Liver (tissue), 9 donors: Measurements from ENCODE around the gene CYSRT1. TPM values are rescaled to one million over a fixed set of nuclear protein-coding genes. Genes with fewer than 3 reads are reported as not detected.

Experiments
- DNase-seq: peaks from one replicate; pipeline ENCODE4 v3.0.0-alpha.2; 2017; ENCODE audit warnings: low spot score
- H3K27ac ChIP-seq, 2 donors: one replicate each; pipeline ENCODE4 v1.7.0; 2013; ENCODE audit warnings: inconsistent platforms in 2 of 2, low read length in 2 of 2, control low read depth in 1 of 2, low read depth in 1 of 2, mild to moderate bottlenecking in 1 of 2
- H3K27me3 ChIP-seq, 4 donors: one replicate each; pipeline versions ENCODE4 v1.6.1 to v1.7.0; 2013; ENCODE audit warnings: low read length in 3 of 4, inconsistent platforms in 1 of 4, mild to moderate bottlenecking in 1 of 4, moderate library complexity in 1 of 4; ENCODE audit not compliant: control insufficient read depth in 4 of 4, insufficient read depth in 4 of 4
- H3K36me3 ChIP-seq, 4 donors: one replicate each; pipeline versions ENCODE4 v1.6.1 to v1.7.0; 2013; ENCODE audit warnings: low read length in 3 of 4, mild to moderate bottlenecking in 3 of 4, low read depth in 1 of 4, moderate library complexity in 1 of 4; ENCODE audit not compliant: control insufficient read depth in 4 of 4, insufficient read depth in 3 of 4
- H3K4me1 ChIP-seq, 4 donors: one replicate each; pipeline versions ENCODE4 v1.6.1 to v1.7.0; 2013; ENCODE audit warnings: low read length in 3 of 4, mild to moderate bottlenecking in 3 of 4, moderate library complexity in 1 of 4; ENCODE audit not compliant: control insufficient read depth in 4 of 4, insufficient read depth in 4 of 4
- H3K4me3 ChIP-seq, 3 donors: one replicate each; pipeline versions ENCODE4 v1.6.1 to v1.7.0; 2013; ENCODE audit warnings: low read length in 3 of 3, control low read depth in 1 of 3, low read depth in 1 of 3, mild to moderate bottlenecking in 1 of 3
- H3K9ac ChIP-seq, 2 donors: one replicate each; pipeline ENCODE4 v1.7.0; 2013; ENCODE audit warnings: low read length in 2 of 2, mild to moderate bottlenecking in 2 of 2, moderate library complexity in 2 of 2, control low read depth in 1 of 2, low read depth in 1 of 2
- H3K9me3 ChIP-seq, 4 donors: one replicate each; pipeline versions ENCODE4 v1.6.1 to v1.7.0; 2013; ENCODE audit warnings: low read length in 3 of 4; ENCODE audit not compliant: control insufficient read depth in 4 of 4
- EGR1 ChIP-seq, 2 donors: IDR thresholded peaks; 2 replicates each; pipeline ENCODE4 v1.6.1; 2016 to 2018; ENCODE audit warnings: antibody characterized with exemption in 2 of 2, low read depth in 2 of 2
- FOXA1 ChIP-seq: IDR thresholded peaks from 2 replicates; pipeline ENCODE4 v1.6.1; 2016; ENCODE audit warnings: antibody characterized with exemption
- FOXA2 ChIP-seq: IDR thresholded peaks from 2 replicates; pipeline ENCODE4 v1.6.1; 2016; ENCODE audit warnings: antibody characterized with exemption
- GABPA ChIP-seq, 2 donors: IDR thresholded peaks in 1 of 2; conservative IDR thresholded peaks in 1 of 2; 2 replicates each; pipeline ENCODE4 v1.6.1; 2016; ENCODE audit warnings: antibody characterized with exemption in 2 of 2, mild to moderate bottlenecking in 1 of 2, moderate library complexity in 1 of 2
- HNF4A ChIP-seq, 2 donors: conservative IDR thresholded peaks; 2 replicates each; pipeline ENCODE4 v1.6.1; 2016; ENCODE audit warnings: antibody characterized with exemption in 2 of 2, mild to moderate bottlenecking in 2 of 2
- HNF4G ChIP-seq: IDR thresholded peaks from 2 replicates; pipeline ENCODE4 v1.6.1; 2016; ENCODE audit warnings: antibody characterized with exemption
- JUND ChIP-seq, 2 donors: IDR thresholded peaks; 2 replicates each; pipeline ENCODE4 v1.6.1; 2016; ENCODE audit warnings: antibody characterized with exemption in 2 of 2
- RAD21 ChIP-seq, 2 donors: IDR thresholded peaks; 2 replicates each; pipeline ENCODE4 v1.6.1; 2016; ENCODE audit warnings: antibody characterized with exemption in 2 of 2, mild to moderate bottlenecking in 2 of 2
- RXRA ChIP-seq, 2 donors: IDR thresholded peaks; 2 replicates each; pipeline ENCODE4 v1.6.1; 2017 to 2018; ENCODE audit warnings: antibody characterized with exemption in 2 of 2, mild to moderate bottlenecking in 1 of 2
- SP1 ChIP-seq: IDR thresholded peaks from 2 replicates; pipeline ENCODE4 v1.6.1; 2018; ENCODE audit warnings: antibody characterized with exemption, mild to moderate bottlenecking
- TAF1 ChIP-seq: conservative IDR thresholded peaks from 2 replicates; pipeline ENCODE4 v1.6.1; 2016; ENCODE audit warnings: antibody characterized with exemption, mild to moderate bottlenecking
- YY1 ChIP-seq: IDR thresholded peaks from 2 replicates; pipeline ENCODE4 v1.6.1; 2016; ENCODE audit warnings: antibody characterized with exemption, mild to moderate bottlenecking
- WGBS: extraction: QIAGEN DNeasy Blood & Tissue Kit; methylation state at CpG from one replicate; pipeline ENCODE4 v1.1.7; 2013; 5-methylcytosine and 5-hydroxymethylcytosine counted together
- polyA plus RNA-seq, 2 donors: library from polyadenylated mRNA; stranded (reverse) in 1 of 2; unstranded in 1 of 2; fragments of 200-250 nt in 1 of 2; fragments of >200 nt in 1 of 2; fragmentation: Nextera tagmentation in 1 of 2; extraction: Ambion mirVana in 1 of 2; gene quantifications; one replicate each; pipeline versions ENCODE4 v1.2.1 to v1.2.3, GENCODE V29; 2013 to 2015
- total RNA-seq, 2 donors: library from RNA; depleted of rRNA; stranded (reverse); fragments of >200 nt; gene quantifications; one replicate each; pipeline ENCODE4 v1.2.3, GENCODE V29; 2014
- TF ChIP-seq, protein P1 (sequence below): fragments of 150-350 bp; IDR thresholded peaks from 2 replicates; pipeline ENCODE4 v1.5.1; 2017; ENCODE audit warnings: improper control_type of control experiment, low read depth, low read length; ENCODE audit not compliant: missing input control
- TF ChIP-seq, protein P2 (sequence below): IDR thresholded peaks from 2 replicates; pipeline ENCODE4 v1.6.1; 2016; ENCODE audit warnings: antibody characterized with exemption
- TF ChIP-seq, protein P3 (sequence below): IDR thresholded peaks from 2 replicates; pipeline ENCODE4 v1.6.1; 2016; ENCODE audit warnings: antibody characterized with exemption
- TF ChIP-seq, protein P4 (sequence below): IDR thresholded peaks from 2 replicates; pipeline ENCODE4 v1.6.1; 2016; ENCODE audit warnings: antibody characterized with exemption, mild to moderate bottlenecking
- TF ChIP-seq, protein P5 (sequence below): IDR thresholded peaks from 2 replicates; pipeline ENCODE4 v1.6.1; 2016; ENCODE audit warnings: antibody characterized with exemption
- donor health status: healthy.
- donor health status: healthy.
- donor health status: healthy.
- donor health status: healthy.
- donor health status: healthy.

CYSRT1 gene
- total and polyA plus RNA-seq, 4 donors, result 0.14 to 0.50 (median 0.20) TPM

DNA sequence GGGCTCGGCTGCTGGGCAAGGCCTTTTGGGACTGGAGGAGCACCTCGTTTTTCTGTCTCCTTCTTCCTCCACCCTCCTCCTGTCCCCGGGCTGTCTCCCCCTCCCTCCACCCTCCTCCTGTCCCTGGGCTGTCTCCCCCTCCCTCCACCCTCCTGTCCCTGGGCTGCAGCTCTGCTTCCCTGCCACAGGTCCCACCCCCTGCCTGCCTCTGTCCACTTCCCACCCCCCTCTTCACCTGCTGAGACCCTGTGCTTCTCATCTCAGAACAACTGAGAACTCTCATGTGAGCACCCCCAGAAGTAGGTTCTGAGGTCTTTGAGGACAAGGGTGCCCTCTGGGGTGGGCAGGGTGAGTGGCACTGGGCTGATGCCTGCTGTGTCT, 46.7 kb downstream of the CYSRT1 start:
- 67% methylated on average over 3 of the region's 3 CpGs for WGBS

More for the DNA sequence above, 46.7 kb downstream of the CYSRT1 start:
- Histone ChIP-seq H3K9ac (no peak overlapping the region), H3K9me3 (no peaks in the 10 kb centered on the region), H3K27me3 (no peaks in the 10 kb centered on the region), H3K36me3 (peaks cover 0 to 14% (median 4%) of the 10 kb centered on the region in 4 donors), H3K4me3 (no peak overlapping the region), H3K27ac (no peak overlapping the region), H3K4me1 (peaks cover 12 to 59% (median 29%) of the 10 kb centered on the region in 4 donors)
- TF ChIP-seq EGR1 (IDR thresholded peaks at IDR 0.05; ENCODE audit: low read depth in 2 of 2), result no peak
- TF ChIP-seq, protein P1, sequence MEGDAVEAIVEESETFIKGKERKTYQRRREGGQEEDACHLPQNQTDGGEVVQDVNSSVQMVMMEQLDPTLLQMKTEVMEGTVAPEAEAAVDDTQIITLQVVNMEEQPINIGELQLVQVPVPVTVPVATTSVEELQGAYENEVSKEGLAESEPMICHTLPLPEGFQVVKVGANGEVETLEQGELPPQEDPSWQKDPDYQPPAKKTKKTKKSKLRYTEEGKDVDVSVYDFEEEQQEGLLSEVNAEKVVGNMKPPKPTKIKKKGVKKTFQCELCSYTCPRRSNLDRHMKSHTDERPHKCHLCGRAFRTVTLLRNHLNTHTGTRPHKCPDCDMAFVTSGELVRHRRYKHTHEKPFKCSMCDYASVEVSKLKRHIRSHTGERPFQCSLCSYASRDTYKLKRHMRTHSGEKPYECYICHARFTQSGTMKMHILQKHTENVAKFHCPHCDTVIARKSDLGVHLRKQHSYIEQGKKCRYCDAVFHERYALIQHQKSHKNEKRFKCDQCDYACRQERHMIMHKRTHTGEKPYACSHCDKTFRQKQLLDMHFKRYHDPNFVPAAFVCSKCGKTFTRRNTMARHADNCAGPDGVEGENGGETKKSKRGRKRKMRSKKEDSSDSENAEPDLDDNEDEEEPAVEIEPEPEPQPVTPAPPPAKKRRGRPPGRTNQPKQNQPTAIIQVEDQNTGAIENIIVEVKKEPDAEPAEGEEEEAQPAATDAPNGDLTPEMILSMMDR, result no peak
- TF ChIP-seq FOXA1, result no peak
- no peak for TF ChIP-seq TAF1
- no peak for TF ChIP-seq GABPA (IDR thresholded peaks at IDR 0.05 in 1 of 2, conservative IDR thresholded peaks at IDR 0.05 in 1 of 2)
- TF ChIP-seq, protein P2, sequence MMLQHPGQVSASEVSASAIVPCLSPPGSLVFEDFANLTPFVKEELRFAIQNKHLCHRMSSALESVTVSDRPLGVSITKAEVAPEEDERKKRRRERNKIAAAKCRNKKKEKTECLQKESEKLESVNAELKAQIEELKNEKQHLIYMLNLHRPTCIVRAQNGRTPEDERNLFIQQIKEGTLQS, result no peak
- TF ChIP-seq JUND (IDR thresholded peaks at IDR 0.05), result no peak
- TF ChIP-seq FOXA2, result no peak
- no peak for TF ChIP-seq RXRA (IDR thresholded peaks at IDR 0.05)
- no peak for TF ChIP-seq SP1
- TF ChIP-seq, protein P3, sequence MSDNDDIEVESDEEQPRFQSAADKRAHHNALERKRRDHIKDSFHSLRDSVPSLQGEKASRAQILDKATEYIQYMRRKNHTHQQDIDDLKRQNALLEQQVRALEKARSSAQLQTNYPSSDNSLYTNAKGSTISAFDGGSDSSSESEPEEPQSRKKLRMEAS, result no peak
- TF ChIP-seq RAD21 (IDR thresholded peaks at IDR 0.05), result no peak
- TF ChIP-seq, protein P4, sequence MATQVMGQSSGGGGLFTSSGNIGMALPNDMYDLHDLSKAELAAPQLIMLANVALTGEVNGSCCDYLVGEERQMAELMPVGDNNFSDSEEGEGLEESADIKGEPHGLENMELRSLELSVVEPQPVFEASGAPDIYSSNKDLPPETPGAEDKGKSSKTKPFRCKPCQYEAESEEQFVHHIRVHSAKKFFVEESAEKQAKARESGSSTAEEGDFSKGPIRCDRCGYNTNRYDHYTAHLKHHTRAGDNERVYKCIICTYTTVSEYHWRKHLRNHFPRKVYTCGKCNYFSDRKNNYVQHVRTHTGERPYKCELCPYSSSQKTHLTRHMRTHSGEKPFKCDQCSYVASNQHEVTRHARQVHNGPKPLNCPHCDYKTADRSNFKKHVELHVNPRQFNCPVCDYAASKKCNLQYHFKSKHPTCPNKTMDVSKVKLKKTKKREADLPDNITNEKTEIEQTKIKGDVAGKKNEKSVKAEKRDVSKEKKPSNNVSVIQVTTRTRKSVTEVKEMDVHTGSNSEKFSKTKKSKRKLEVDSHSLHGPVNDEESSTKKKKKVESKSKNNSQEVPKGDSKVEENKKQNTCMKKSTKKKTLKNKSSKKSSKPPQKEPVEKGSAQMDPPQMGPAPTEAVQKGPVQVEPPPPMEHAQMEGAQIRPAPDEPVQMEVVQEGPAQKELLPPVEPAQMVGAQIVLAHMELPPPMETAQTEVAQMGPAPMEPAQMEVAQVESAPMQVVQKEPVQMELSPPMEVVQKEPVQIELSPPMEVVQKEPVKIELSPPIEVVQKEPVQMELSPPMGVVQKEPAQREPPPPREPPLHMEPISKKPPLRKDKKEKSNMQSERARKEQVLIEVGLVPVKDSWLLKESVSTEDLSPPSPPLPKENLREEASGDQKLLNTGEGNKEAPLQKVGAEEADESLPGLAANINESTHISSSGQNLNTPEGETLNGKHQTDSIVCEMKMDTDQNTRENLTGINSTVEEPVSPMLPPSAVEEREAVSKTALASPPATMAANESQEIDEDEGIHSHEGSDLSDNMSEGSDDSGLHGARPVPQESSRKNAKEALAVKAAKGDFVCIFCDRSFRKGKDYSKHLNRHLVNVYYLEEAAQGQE, result no peak
- no peak for TF ChIP-seq HNF4A (conservative IDR thresholded peaks at IDR 0.05)
- TF ChIP-seq, protein P5, sequence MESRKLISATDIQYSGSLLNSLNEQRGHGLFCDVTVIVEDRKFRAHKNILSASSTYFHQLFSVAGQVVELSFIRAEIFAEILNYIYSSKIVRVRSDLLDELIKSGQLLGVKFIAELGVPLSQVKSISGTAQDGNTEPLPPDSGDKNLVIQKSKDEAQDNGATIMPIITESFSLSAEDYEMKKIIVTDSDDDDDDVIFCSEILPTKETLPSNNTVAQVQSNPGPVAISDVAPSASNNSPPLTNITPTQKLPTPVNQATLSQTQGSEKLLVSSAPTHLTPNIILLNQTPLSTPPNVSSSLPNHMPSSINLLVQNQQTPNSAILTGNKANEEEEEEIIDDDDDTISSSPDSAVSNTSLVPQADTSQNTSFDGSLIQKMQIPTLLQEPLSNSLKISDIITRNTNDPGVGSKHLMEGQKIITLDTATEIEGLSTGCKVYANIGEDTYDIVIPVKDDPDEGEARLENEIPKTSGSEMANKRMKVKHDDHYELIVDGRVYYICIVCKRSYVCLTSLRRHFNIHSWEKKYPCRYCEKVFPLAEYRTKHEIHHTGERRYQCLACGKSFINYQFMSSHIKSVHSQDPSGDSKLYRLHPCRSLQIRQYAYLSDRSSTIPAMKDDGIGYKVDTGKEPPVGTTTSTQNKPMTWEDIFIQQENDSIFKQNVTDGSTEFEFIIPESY, result no peak
- no peak for TF ChIP-seq HNF4G
- no peak for TF ChIP-seq YY1
- no peak for DNase-seq
